IPS DF 4.7 (cell line): ENCODE measurements around the gene RAB31.
"Not testable (repeated sequence)": the region's sequence is repeated elsewhere in the genome, so short reads cannot be mapped to it uniquely, and the experiment has no call there.

Source experiments
- DNase-seq: peaks from one replicate; pipeline ENCODE4 v3.0.0-alpha.2; 2013; ENCODE audit warnings: low spot score; ENCODE audit errors: extremely low read depth

Gene RAB31

DNA sequence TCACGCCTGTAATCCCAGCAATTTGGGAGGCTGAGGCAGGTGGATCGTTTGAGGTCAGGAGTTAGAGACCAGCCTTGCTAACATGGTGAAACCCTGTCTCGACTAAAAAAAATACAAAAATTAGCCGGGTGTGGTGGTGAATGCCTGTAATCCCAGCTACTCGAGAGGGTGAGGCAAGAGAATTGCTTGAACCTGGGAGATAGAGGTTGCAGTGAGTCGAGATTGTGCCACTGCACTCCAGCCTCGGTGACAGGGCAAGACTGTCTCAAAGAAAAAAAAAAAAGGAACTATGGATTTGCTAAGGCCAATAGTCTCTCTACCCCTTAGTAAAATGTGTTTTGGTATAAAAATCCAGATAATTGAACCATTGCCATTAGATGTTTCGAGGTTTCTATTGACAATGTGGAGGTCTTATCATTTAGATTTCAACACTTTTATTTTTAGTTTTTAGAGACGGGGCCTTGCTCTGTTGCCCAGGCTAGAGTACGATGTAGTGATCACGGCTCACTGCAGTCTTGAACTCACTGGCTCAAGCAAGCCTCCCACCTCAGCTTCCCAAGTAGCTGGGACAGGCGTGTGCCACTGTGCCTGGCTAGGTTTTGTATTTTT is 176.5 kb downstream of the RAB31 start:
- no peak for DNase-seq

DNA sequence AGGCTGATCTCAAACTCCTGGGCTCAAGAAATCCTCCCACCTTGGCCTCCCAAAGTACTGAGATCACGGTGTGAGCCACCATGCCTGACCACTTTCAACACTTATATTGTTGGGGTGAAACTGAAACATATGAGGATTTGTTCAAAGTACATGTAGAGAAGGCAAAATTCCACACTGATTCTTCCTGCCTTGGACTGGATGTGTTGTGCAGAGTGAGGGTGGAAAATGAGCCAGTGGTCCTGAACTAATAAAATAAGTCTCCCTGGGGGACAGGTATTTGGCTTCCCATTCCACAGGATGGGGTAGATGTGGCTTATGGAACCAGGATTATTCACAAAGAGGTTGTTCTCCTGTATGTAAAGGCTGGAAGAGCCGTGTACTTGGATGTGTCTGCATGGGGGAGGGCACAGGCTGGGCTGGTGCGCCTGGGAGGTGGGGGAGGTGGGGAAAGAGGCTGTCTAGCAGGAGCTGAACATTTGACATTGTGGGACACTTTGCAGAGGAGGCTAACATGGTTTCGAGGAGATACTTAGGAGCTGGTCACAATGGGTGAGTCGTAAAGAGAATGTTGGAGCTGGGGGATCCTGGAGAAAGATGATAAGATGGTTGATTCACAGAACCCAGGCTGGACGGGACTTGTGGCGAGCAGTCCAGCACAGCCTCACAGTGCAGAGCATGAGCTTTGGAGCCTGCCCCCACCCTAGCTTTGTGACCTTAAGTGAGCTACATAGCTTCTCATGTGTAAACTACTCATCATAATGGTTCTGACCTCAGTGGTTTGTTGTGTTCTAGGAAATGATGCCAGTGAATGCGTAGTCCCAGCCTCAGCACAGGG is 177.3 kb downstream of the RAB31 start, which contains the start of gene TXNDC2:
TSS of gene TXNDC2 (plus strand) at position 804 of the 835 bp plus-strand sequence. CDS start 708 bp downstream, outside the sequence.
- no peak for DNase-seq

DNA sequence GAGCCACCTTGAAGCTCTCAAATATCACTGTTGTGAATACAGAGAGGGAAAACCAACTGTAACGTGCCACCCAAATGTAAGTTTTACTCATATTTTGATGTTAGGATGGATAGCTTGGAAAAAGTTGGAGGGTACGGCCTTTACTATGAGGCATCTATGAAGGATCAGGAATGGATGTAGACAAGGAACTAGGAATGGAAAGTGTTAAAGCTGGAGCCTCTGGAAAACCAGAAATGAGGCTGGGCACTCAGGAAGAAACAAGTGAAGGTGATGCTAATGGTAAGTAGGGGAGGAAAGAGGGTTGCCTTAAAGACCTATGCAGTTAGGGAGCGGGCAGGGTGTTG is 177.9 kb downstream of the RAB31 start:
- DNase-seq: no peak

DNA sequence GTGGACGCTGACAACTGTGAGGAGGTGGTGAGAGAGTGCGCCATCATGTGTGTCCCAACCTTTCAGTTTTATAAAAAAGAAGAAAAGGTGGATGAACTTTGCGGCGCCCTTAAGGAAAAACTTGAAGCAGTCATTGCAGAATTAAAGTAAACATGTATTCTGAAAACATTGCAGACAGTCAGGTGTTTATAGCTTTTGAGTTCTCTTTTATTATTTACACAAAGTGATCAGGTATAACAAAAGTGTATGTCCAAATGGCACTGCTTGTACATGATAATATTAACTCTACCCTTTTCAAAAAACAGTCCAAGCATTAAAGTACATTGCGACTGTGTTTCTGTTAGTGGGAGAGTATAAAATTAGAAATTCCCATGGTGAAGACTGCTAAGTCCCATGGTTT is 179.9 kb downstream of the RAB31 start:
- no peak for DNase-seq

DNA sequence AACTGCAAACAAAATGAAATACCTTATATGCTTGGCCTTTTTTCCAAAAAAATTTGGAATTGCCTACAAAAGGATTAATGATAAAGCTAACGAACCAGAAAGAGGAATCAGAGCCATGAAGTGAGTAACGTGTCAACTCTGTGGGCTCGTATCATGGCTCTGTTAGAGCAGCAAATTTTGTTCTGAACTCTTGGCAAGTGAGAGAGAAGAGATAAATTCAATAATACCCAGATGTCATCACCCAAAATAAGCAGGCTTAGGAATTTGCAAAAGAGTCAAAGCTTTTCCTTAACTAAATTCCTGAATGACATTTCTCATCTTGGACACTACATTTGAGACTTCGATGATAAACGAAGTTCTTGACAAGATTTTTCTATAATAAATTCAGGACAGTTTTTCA is 182.1 kb downstream of the RAB31 start:
- DNase-seq: no peak

DNA sequence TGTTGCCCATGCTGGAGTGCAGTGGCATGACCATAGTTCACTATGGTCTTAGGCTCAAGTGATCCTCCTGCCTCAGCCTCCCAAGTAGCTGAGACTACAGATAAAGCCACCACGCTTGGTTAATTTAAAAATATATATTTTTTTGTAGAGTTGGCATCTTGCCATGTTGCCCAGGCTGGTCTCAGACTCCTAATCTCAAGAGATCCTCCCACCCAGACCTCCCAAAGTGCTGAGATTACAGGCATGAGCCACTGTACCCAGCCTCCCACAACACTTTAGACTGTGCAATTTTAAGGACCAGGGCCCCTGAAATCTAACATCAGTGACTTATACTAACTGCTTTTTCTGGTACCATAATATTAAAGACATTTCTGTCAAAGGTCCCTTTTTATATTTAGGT is 182.9 kb downstream of the RAB31 start:
- DNase-seq: no peak

DNA sequence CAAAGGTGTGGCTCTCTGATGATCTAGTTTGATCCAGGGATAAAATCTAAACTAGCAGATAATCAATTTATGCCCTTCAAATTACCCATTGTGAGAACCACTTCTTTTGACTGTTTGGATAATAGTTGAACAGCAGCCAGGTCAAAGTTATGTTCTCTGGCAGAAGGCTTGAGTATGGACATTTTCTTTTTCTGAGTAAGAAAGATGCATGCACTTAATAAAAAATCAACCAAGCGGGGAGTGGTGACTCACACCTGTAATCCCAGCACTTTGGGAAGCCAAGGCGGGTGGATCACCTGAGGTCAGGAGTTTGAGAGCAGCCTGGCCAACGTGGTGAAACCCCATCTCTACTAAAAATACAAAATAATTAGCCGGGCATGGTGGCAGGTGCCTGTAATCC is 183.4 kb downstream of the RAB31 start:
- not testable (repeated sequence) for DNase-seq

DNA sequence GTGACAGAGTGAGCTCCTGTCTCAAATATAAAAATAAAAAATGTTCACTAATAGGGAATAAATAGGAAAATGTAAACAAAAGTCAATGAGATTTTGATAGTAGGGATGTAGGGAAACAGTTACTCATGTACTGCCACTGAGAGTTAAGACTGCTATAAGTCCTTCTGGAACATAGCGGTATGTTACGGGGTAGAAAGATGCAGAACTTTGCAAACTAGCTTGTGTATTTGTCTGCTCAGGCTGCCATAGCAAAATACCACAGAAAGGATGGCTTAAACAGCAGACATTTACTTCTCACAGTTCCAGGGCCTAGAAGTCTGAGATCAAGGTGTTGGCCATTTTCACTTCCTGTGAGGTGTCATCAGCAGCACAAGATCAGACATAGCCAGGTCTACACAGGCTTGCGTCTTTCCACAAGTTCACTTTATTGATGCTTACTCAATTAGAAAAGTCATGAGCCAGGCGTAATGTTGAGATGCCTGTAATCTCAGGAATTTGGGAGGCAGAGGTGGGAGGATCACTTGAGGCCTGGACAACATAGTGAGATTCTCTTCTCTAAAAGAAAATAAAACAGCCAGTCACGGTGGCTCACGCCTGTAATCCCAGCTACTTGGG is 186.5 kb downstream of the RAB31 start:
- no peak for DNase-seq

DNA sequence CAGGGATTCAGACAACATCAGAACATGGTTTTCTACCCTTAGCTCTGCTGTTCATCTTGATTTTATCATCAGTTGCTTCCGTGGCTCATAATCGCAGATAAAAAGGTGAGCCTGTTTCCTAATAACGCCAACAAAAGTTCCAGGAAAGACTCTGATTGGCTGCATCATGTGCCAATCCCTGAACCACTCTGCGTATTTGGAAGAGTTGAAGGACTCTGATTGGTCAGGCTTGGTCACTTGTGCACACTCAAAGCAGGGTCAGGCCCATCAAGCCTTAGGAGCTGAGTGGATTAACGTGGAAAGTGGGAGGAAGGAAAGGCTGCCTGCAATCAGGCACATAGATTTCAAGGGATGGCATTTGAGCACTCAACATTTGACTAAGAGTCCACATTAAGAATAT is 189.0 kb downstream of the RAB31 start:
- no peak for DNase-seq

DNA sequence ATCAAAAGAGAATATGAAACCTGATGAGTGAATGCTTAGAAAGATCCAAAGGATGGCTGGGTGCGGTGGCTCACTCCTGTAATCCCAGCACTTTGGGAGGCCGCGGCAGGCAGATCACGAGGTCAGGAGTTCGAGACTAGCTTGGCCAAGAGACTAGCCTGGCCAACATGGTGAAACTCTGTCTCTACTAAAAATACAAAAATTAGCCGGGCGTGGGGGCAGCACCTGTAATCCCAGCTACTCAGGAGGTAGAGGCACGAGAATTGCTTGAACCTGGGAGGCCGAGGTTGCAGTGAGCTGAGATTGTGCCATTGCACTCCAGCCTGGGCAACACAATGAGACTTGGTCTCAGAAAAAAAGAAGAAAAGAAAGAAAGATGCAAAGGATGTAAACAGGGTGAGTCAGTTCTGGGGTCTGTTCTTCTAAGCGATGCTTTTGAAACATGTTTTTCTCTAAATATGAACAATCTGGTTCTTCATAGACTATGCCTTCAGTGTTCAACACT is 189.7 kb downstream of the RAB31 start:
- not testable (repeated sequence) for DNase-seq

DNA sequence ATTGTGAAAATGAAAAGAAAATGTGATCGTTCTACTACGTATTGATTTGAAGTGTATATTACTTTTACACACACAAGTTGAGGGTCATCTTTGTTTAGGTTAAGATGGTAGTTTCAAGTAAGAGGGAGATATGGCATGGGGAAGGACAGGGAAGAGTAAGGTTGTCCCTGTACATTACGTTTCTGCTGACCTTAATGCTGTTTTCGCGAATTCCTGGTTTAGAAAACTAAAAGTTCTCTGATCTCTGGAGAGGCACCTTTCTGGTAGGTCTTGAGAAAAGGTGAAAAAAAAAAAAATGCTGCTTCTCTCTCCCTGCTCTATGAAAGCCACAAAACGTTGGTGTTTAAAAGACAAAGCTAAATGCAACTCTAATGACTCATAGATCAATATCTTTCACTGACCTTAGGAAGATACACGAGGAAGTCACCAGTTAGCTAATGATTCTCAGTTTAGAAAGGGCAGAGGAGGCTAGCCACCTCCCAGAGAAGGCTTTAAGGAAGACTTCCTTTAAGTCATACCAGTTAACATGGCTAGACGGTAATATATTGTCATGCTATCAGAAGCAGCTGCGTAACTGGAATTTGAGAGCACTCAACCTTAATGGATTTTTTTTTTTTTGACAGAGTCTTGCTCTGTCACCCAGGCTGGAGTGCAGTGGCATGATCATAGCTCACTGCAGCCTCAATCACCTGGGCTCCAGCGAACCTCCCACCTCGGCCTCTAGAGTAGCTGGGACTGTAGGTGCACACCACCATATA is 190.9 kb downstream of the RAB31 start:
- no peak for DNase-seq

DNA sequence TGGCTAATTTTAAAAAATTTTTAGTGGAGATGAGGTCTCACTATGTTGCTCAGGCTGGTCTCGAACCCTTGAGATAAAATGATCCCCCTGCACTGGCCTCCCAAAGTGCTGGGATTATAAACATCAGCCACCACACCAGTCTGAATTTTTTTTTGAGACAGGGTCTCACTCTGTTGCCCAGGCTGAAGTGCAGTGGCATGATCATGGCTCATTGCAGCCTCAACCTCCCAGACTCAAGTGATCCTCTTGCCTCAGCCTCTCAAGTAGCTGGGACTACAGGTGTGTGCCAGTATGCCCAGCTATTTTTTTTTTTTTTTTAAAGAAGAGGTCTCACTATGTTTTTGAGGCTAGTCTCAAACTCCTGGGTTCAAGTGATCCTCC is 191.4 kb downstream of the RAB31 start:
- DNase-seq: not testable (repeated sequence)

DNA sequence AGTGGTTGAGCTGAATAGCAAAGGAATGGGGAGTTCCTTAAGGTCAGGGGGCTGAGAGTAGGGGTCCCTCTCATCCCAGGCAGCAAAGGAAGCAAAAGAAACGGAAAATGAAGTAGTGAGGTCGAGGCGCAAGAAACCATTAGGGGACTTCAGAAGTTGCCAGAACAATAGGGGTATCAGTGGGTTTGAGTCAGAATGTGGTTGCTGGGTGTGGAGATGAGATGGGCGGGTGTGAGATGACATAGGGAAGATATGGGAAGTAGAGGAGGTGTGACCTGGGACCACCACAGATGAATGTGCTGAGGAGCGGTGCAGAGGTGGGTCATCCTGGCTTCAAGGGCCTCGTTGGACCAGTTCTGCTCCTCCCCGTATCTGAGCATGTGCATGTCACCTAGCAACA is 192.6 kb downstream of the RAB31 start:
- no peak for DNase-seq

DNA sequence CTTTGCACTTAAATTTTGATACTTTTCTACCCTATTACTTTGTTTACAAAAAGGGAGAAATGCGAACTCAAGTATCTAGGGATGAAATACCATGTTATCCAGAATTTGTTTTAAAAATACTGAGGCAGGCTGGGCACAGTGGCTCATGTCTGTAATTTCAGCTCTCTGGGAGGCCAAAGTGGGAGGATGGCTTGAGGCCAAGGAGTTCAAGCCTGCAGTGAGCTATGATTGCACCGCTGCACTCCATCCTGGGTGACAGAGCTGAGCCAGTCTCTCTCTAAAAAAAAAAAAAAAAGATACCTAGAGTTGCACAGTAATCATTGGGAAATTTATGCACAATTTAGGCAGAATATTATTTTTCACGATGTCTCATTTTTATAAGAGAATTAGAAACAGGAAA is 193.3 kb downstream of the RAB31 start:
- DNase-seq: no peak

DNA sequence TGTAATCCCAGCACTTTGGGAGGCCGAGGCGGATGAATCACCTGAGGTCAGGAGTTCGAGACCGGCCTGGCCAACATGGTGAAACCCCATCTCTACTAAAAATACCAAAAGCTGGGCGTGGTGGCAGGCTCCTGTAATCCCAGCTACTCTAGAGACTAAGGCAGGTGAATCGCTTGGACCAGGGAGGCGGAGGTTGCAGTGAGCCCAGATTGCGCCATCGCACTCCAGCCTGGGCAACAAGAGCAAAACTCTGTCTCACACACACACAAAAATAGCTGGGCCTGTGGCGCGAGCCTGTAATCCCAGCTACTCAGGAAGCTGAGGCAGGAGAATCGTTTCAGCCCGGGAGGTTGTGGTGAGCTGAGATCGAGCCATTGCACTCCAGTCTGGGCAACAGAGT is 194.2 kb downstream of the RAB31 start:
- DNase-seq: not testable (repeated sequence)

DNA sequence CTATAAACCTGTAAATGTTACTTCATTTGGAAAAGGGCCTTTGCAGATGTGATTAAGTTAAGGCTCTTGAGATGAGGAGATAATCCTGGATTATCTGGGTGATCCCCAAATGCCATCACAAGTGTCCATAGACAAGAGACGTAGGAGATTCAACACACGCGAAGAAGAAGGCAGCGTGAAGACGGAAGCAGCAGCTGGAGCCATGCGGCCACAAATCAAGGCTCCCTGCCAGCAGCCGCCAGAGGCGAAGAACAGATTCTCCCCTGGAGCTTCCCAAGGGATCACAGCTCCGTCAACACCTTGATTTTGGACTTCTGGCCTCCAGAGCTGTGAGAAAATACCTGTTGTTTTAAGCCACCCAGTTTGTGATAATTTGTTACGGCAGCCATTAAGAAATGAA is 194.7 kb downstream of the RAB31 start:
- DNase-seq: no peak

DNA sequence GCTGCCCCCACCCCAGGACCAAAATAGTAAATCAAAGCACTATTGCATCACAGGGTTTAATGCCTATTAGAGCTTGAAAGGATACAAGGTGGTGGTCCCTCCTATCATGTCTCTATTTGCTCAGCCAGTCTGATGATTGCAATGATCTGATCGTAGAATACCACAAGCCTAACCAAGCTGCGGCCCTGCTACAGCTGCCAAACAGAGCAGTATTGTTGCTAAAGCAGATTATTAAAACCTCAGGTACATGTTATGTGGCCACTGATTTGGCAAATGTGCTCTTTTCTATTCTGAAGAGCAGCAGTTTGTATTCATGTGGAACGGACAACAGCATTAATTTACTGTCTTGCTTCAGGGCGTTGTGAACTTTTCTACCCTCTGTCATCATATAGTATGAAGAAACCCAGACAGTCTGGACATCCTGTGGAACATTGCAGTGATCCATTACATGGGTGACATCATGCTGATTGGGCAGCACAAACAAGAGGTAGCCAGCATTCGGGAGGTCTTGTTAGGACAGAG is 197.4 kb downstream of the RAB31 start:
- no peak for DNase-seq

DNA sequence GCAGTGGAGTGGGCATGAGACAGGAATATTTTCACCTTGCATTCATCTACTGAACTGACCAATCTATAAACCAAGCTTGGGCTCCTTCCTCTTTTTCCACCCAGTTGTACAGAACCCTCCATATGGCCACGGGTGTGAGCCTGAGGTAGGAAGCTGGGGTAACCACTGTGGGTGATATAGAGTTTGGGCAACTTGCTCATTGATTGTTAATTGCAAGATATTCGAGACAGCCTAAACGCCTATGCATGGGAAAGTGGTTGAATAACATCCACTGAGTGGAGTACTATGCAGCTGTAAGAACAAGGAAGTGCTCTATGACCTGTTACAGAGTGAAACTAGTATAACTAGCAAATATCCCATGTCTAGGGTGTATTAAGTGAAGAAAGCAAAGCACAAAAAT is 198.4 kb downstream of the RAB31 start:
- no peak for DNase-seq

DNA sequence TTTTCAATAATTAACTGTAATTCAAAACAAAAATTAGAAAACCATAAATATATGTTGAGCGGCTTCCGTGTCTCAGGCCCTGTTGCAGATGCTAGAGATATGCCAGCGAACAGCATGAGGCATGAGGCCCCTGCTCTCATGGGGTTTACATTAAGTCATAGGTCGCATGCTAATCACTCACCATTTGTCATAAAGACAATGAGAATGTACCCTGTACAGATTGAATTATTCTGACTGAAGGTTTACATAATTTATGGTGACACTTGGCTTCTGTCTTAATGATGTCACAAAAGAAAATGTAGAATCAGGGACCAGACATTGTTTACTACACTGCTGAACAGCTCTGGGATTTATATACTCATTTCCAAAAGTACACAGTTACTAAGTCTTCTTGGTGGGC is 199.8 kb downstream of the RAB31 start:
- DNase-seq: no peak

DNA sequence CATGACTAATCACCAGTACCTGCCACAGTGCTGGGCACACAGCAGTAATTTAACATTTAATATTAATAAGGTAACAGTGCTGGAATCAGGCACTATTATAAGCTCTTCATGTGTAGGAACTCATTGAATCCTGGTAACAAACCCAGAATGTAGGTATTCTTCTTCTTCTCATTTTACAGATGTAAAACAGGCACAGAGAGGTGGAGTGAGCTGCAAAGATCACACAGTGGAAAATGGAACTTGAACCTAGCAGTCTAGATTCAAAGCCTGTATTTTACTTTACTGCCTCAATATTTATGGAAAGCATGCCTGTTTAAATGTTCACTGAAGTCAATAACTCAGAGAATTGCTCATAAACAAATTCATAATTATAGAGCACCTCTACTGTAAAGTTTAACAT is 202.0 kb downstream of the RAB31 start:
- no peak for DNase-seq

DNA sequence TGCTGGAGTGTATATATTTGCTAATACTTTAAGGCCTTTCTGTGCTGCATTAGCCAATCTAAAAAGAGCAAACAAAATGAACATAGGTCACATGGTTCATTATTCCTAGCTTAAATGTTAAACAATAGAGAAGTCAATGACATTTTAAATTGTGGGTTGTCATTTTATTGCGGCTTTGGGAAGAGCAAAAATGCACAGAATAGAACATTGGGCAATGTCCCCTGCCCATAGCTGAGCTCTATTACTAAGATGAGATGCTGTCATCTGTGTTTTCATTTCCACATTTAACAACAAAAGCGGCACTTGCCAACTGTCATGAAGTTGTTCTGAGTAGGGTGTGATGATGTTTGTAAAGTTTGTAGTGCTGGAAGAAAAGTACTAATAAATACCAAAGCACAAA is 202.6 kb downstream of the RAB31 start:
- DNase-seq: no peak

DNA sequence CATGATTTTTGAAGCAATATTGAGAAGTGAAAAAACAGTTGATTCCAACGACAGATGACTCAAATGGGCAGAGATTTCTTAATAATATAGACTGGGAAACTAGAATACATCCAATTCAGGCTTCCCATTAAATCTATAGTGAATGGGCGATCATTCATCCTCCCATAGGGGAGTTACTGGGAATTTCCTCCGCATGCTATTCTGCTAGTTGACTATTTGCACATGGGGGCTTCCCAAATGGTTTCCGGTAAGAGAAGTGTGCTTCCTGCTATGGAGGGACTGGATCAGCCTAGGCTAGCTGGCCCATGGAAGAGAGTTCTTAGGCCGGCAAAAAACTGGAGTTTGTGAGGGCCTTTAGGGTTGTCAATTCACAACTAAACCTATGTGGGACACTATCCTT is 203.1 kb downstream of the RAB31 start:
- no peak for DNase-seq
